SK-N-SH (cell line): ENCODE results near the gene INPP5E. TPM values are rescaled to one million over a fixed set of nuclear protein-coding genes. Genes with fewer than 3 reads are reported as not detected.

Experiments used
- CTCF ChIA-PET: fragments of 300-600, 350-600 bp; formaldehyde crosslinking; extraction: SDS; loops from one replicate; lab custom pipeline; 2021; lab: Yijun Ruan, JAX
- POLR2A ChIA-PET: fragments of 350-600 bp; sonication (Branson Sonifier 250); formaldehyde crosslinking; extraction: SDS; loops from one replicate; lab custom pipeline; 2020; ENCODE audit warnings: antibody characterized with exemption, inconsistent platforms; lab: Yijun Ruan, JAX
- DNase-seq: peaks from one replicate; pipeline ENCODE4 v3.0.0; 2012
- H2AFZ ChIP-seq: fragments of 200-600 bp; sonication (generic); 2 replicates; pipeline ENCODE4 v1.8.1; 2016; ENCODE audit warnings: antibody characterized with exemption, mild to moderate bottlenecking, low read depth
- H3F3A ChIP-seq: fragments of 200-600 bp; sonication (generic); replicated peaks from 2 replicates; pipeline ENCODE3; 2016; ENCODE audit warnings: antibody characterized with exemption, mild to moderate bottlenecking; ENCODE audit not compliant: insufficient read depth
- H3K27ac ChIP-seq, 2 experiments: fragments of 200-500 bp in 1 of 2; fragments of 200-600 bp in 1 of 2; sonication (Bioruptor generic) in 1 of 2; sonication (generic), shearing (Covaris generic) in 1 of 2; 2 replicates each; pipeline versions ENCODE4 v1.5.1 to v1.6.1; 2014 to 2016; ENCODE audit warnings: low read depth in 2 of 2, inconsistent platforms in 1 of 2, low read length in 1 of 2, mild to moderate bottlenecking in 1 of 2, mixed read lengths in 1 of 2
- H3K27me3 ChIP-seq: fragments of 200-600 bp; sonication (generic), shearing (Covaris generic); 2 replicates; pipeline ENCODE4 v1.6.1; 2016; ENCODE audit warnings: mixed run types; ENCODE audit not compliant: insufficient read depth
- H3K36me3 ChIP-seq, 2 experiments: fragments of 200-500 bp in 1 of 2; fragments of 200-600 bp in 1 of 2; sonication (Bioruptor generic) in 1 of 2; sonication (generic) in 1 of 2; replicated peaks in 1 of 2; 2 replicates each; pipeline versions ENCODE3 to v1.5.1; 2014 to 2016; ENCODE audit warnings: low read length in 1 of 2, mild to moderate bottlenecking in 1 of 2; ENCODE audit not compliant: insufficient read depth in 2 of 2, control insufficient read depth in 1 of 2
- H3K4me1 ChIP-seq, 2 experiments: fragments of 200-500 bp in 1 of 2; fragments of 200-600 bp in 1 of 2; sonication (Bioruptor generic) in 1 of 2; sonication (generic), shearing (Covaris generic) in 1 of 2; 2 replicates each; pipeline versions ENCODE4 v1.5.1 to v1.6.1; 2014 to 2016; ENCODE audit warnings: low read depth in 1 of 2, low read length in 1 of 2, mixed run types in 1 of 2; ENCODE audit not compliant: insufficient read depth in 2 of 2, control insufficient read depth in 1 of 2
- H3K4me2 ChIP-seq: fragments of 200-600 bp; sonication (generic), shearing (Covaris generic); 2 replicates; pipeline ENCODE4 v1.6.1; 2017; ENCODE audit warnings: mixed run types
- H3K4me3 ChIP-seq, 2 experiments: fragments of 200-500 bp in 1 of 2; fragments of 200-600 bp in 1 of 2; sonication (Bioruptor generic) in 1 of 2; sonication (generic), shearing (Covaris generic) in 1 of 2; 2 replicates each; pipeline versions ENCODE4 v1.5.1 to v1.8.1; 2014 to 2016; ENCODE audit warnings: low read depth in 2 of 2, inconsistent platforms in 1 of 2, low read length in 1 of 2, mild to moderate bottlenecking in 1 of 2, mixed read lengths in 1 of 2, moderate library complexity in 1 of 2
- H3K79me2 ChIP-seq: fragments of 200-600 bp; sonication (generic); 2 replicates; pipeline ENCODE4 v1.8.1; 2017; ENCODE audit warnings: mild to moderate bottlenecking; ENCODE audit not compliant: insufficient read depth
- H3K9ac ChIP-seq: fragments of 200-600 bp; sonication (generic); 2 replicates; pipeline ENCODE4 v1.6.1; 2017; ENCODE audit warnings: mixed run types
- H3K9me2 ChIP-seq: fragments of 200-600 bp; sonication (generic); 2 replicates; pipeline ENCODE4 v1.6.1; 2017; ENCODE audit warnings: mixed run types
- H3K9me3 ChIP-seq: fragments of 200-600 bp; sonication (generic); 2 replicates; pipeline ENCODE4 v1.6.1; 2017; ENCODE audit warnings: mixed run types, mild to moderate bottlenecking, moderate library complexity
- H4K20me1 ChIP-seq: fragments of 200-600 bp; sonication (generic); 2 replicates; pipeline ENCODE4 v1.6.1; 2017; ENCODE audit warnings: mild to moderate bottlenecking, mixed run types; ENCODE audit not compliant: insufficient read depth
- CHD2 ChIP-seq: fragments of 150-350 bp; IDR thresholded peaks from 2 replicates; pipeline ENCODE4 v1.6.1; 2018; ENCODE audit warnings: low read length; ENCODE audit not compliant: partially characterized antibody
- FOXM1 ChIP-seq: IDR thresholded peaks from 2 replicates; pipeline ENCODE4 v1.4.0; 2012; ENCODE audit warnings: low read depth, mild to moderate bottlenecking
- NRF1 ChIP-seq: IDR thresholded peaks from 2 replicates; pipeline ENCODE4 v1.6.1; 2012; ENCODE audit warnings: low read depth, mild to moderate bottlenecking, low read length
- REST ChIP-seq: IDR thresholded peaks from 2 replicates; pipeline ENCODE4 v1.6.1; 2012; ENCODE audit warnings: mild to moderate bottlenecking, low read depth, low read length, moderate library complexity
- RFX5 ChIP-seq: IDR thresholded peaks from 2 replicates; pipeline ENCODE4 v1.6.1; 2012; ENCODE audit warnings: mild to moderate bottlenecking, improper control_type of control experiment, low read length
- RXRA ChIP-seq: IDR thresholded peaks from 2 replicates; pipeline ENCODE4 v1.4.0; 2012; ENCODE audit warnings: low read depth, mild to moderate bottlenecking, borderline replicate concordance
- SMC3 ChIP-seq: IDR thresholded peaks from 2 replicates; pipeline ENCODE4 v1.6.1; 2012; ENCODE audit warnings: low read depth, low read length, improper control_type of control experiment
- TCF12 ChIP-seq: IDR thresholded peaks from 2 replicates; pipeline ENCODE4 v1.4.0; 2012
- WGBS: methylation state at CpG from one replicate; pipeline ENCODE4 v1.1.6; 2017; ENCODE audit warnings: low lambda C conversion rate; 5-methylcytosine and 5-hydroxymethylcytosine counted together
- polyA plus RNA-seq, 3 experiments: library from polyadenylated mRNA; depleted of rRNA; stranded (reverse); fragments of >200 nt; gene quantifications; 2 replicates each; pipeline ENCODE4 v1.2.3, GENCODE V29; 2012
- TF ChIP-seq, protein P1 (sequence below): fragments of 150-350 bp; IDR thresholded peaks from 2 replicates; pipeline ENCODE4 v1.6.1; 2016; ENCODE audit warnings: mild to moderate bottlenecking, low read depth, low read length
- TF ChIP-seq, protein P2 (sequence below): IDR thresholded peaks from 2 replicates; pipeline ENCODE4; 2012
- TF ChIP-seq, protein P3 (sequence below): IDR thresholded peaks from 2 replicates; pipeline ENCODE4 v1.4.0; 2012; ENCODE audit warnings: low read depth, borderline replicate concordance

Gene INPP5E
- polyA plus RNA-seq, 1 of the 3 experiments (the other 2 are of a cell fraction), result 12.8 TPM

GRCh38 chr9:136462664-136463063 lies 23.0 kb upstream of the INPP5E start:
- WGBS, result 92% methylated on average over 9 of the region's 17 CpGs
- Histone ChIP-seq H3K9me2 (no peaks in the 10 kb centered on the region), H3K9me3 (no peaks in the 10 kb centered on the region), H3K36me3 (peaks cover 47 to 77% of the 10 kb centered on the region in 2 experiments), H3K79me2 (peaks cover 39% of the 10 kb centered on the region), H3K9ac (no peak overlapping the region), H3K4me1 (no peaks in the 10 kb centered on the region), H4K20me1 (0 out of 2 replicates have a peak, but pooled peaks cover 6% of the 10 kb centered on the region), H2AFZ (no peak overlapping the region), H3K4me2 (no peak overlapping the region), H3K27me3 (no peaks in the 10 kb centered on the region), H3F3A (no peaks in the 10 kb centered on the region), H3K4me3 (no peak overlapping the region), H3K27ac (no peak overlapping the region)
- no peak for TF ChIP-seq CHD2
- CTCF ChIA-PET, result interaction anchor here (0.8 kb wide), 1 partner anchor 22 kb away, joined by 4 read pairs; no protein-coding TSS in a partner anchor
- POLR2A ChIA-PET, result no interaction called here
- no peak for DNase-seq

DNA sequence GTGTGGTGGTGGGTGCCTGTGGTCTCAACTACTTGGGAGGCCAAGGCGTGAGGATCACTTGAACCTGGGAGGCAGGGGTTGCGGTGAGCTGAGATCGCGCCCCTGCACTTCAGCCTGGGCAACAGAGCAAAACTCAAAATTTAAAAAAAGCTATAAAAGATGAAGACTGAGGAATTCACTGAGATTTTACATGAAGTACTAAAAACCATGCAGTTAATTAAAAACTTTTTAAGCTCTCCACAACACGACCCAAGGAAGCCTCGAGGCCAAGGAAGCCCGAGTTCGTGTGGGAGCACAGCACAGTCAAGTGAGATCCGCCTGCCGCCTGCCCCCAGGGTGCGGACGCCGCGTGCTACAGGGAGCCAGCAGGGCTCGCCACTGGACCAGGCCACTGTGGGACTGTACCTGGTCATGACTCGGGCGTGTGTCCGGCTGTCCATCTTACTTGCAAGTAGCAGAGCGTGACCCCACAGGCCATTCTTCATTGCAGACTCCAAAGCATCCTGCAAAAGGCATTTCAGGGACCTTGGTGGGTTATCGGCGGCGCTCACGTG lies 21.2 kb upstream of the INPP5E start:
- Histone ChIP-seq H3K27ac (no peak overlapping the region), H3K4me2 (no peak overlapping the region), H3K36me3 (peaks cover 50 to 76% of the 10 kb centered on the region in 2 experiments), H3K4me3 (no peak overlapping the region), H3K27me3 (no peaks in the 10 kb centered on the region), H3K9ac (no peak overlapping the region), H2AFZ (no peak overlapping the region), H4K20me1 (no peaks in the 10 kb centered on the region), H3K9me3 (no peaks in the 10 kb centered on the region), H3K4me1 (no peaks in the 10 kb centered on the region), H3K9me2 (no peaks in the 10 kb centered on the region), H3F3A (no peaks in the 10 kb centered on the region), H3K79me2 (peaks cover 32% of the 10 kb centered on the region)
- TF ChIP-seq REST, result no peak
- no peak for TF ChIP-seq TCF12
- no peak for TF ChIP-seq FOXM1
- POLR2A ChIA-PET, result no interaction called here
- CTCF ChIA-PET, result no interaction called here
- DNase-seq, result no peak
- WGBS, result 93% methylated on average over 19 of the region's 23 CpGs

- Histone ChIP-seq H3K9me3 (no peaks in the 10 kb centered on the region), H3K9ac (no peak overlapping the region), H3K4me3 (no peak overlapping the region), H3K4me2 (no peak overlapping the region), H3K79me2 (peaks cover 21% of the 10 kb centered on the region), H3K9me2 (no peaks in the 10 kb centered on the region)
- 97% methylated on average over 28 of the region's 28 CpGs for WGBS
- DNase-seq, result no peak
- no peak for TF ChIP-seq NRF1
- TF ChIP-seq RXRA, result no peak
- TF ChIP-seq, protein P1, sequence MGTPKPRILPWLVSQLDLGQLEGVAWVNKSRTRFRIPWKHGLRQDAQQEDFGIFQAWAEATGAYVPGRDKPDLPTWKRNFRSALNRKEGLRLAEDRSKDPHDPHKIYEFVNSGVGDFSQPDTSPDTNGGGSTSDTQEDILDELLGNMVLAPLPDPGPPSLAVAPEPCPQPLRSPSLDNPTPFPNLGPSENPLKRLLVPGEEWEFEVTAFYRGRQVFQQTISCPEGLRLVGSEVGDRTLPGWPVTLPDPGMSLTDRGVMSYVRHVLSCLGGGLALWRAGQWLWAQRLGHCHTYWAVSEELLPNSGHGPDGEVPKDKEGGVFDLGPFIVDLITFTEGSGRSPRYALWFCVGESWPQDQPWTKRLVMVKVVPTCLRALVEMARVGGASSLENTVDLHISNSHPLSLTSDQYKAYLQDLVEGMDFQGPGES, result no peak
- TF ChIP-seq, protein P2, sequence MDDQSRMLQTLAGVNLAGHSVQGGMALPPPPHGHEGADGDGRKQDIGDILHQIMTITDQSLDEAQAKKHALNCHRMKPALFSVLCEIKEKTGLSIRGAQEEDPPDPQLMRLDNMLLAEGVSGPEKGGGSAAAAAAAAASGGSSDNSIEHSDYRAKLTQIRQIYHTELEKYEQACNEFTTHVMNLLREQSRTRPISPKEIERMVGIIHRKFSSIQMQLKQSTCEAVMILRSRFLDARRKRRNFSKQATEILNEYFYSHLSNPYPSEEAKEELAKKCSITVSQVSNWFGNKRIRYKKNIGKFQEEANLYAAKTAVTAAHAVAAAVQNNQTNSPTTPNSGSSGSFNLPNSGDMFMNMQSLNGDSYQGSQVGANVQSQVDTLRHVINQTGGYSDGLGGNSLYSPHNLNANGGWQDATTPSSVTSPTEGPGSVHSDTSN, result no peak
- no peak for TF ChIP-seq RFX5
- no peak for TF ChIP-seq SMC3
- TF ChIP-seq TCF12, result no peak
- TF ChIP-seq, protein P3, sequence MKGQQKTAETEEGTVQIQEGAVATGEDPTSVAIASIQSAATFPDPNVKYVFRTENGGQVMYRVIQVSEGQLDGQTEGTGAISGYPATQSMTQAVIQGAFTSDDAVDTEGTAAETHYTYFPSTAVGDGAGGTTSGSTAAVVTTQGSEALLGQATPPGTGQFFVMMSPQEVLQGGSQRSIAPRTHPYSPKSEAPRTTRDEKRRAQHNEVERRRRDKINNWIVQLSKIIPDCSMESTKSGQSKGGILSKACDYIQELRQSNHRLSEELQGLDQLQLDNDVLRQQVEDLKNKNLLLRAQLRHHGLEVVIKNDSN, result no peak
- TF ChIP-seq, all 33 proteins: peak for 0
- ChIA-PET CTCF (interaction anchor here (0.7 to 1.2 kb wide), 2 partner anchors 19 to 166 kb away, joined by 3 to 4 read pairs; no protein-coding TSS in a partner anchor), POLR2A (no interaction called here)
- no peaks in the 10 kb centered on the region for H3K4me1 ChIP-seq
- no peak overlapping the region for H3K27ac ChIP-seq
- no peaks in the 10 kb centered on the region for H3F3A ChIP-seq
- no peaks in the 10 kb centered on the region for H4K20me1 ChIP-seq
- peaks cover 41 to 79% of the 10 kb centered on the region in 2 experiments for H3K36me3 ChIP-seq
- H3K27me3 ChIP-seq, result no peaks in the 10 kb centered on the region
- no peak overlapping the region for H2AFZ ChIP-seq
Measured at GRCh38 chr9:136459425-136459824, 19.8 kb upstream of the INPP5E start.
